Mesenchymal stem cell (in vitro differentiated cells and primary cell): ENCODE results near the gene CCDC174.

ENCODE experiments used
- DNase-seq: peaks from one replicate; pipeline ENCODE4 v3.0.0-alpha.2; 2013
- H2AFZ ChIP-seq: one replicate; pipeline ENCODE4 v1.6.1; 2013; ENCODE audit warnings: low read depth, mild to moderate bottlenecking, control low read depth, inconsistent platforms, low read length, moderate library complexity
- H2AK5ac ChIP-seq: 2 replicates; pipeline ENCODE4 v1.6.1; 2013; ENCODE audit warnings: low read length, moderate library complexity, mild to moderate bottlenecking, inconsistent platforms; ENCODE audit not compliant: severe bottlenecking
- H2BK120ac ChIP-seq: one replicate; pipeline ENCODE4 v1.6.1; 2013; ENCODE audit warnings: low read depth, mild to moderate bottlenecking, inconsistent platforms, low read length, moderate library complexity
- H2BK12ac ChIP-seq, 2 experiments: one replicate each; pipeline ENCODE4 v1.6.1; 2013; ENCODE audit warnings: inconsistent platforms in 2 of 2, low read length in 2 of 2, mild to moderate bottlenecking in 2 of 2, moderate library complexity in 2 of 2, control low read depth in 1 of 2
- H2BK15ac ChIP-seq: one replicate; pipeline ENCODE4 v1.6.1; 2013; ENCODE audit warnings: mild to moderate bottlenecking, low read depth, inconsistent platforms; ENCODE audit not compliant: poor library complexity, severe bottlenecking
- H2BK5ac ChIP-seq: 2 replicates; pipeline ENCODE4 v1.6.1; 2013; ENCODE audit warnings: low read depth, mild to moderate bottlenecking, low read length, control low read depth, inconsistent platforms; ENCODE audit not compliant: poor library complexity, severe bottlenecking
- H3K14ac ChIP-seq, 2 experiments: one replicate each; pipeline ENCODE4 v1.6.1; 2013; ENCODE audit warnings: inconsistent platforms in 2 of 2, low read length in 2 of 2, control low read depth in 1 of 2, mild to moderate bottlenecking in 1 of 2, moderate library complexity in 1 of 2
- H3K18ac ChIP-seq, 2 experiments: one replicate each; pipeline ENCODE4 v1.6.1; 2013; ENCODE audit warnings: inconsistent platforms in 2 of 2, low read length in 2 of 2, control low read depth in 1 of 2, low read depth in 1 of 2, mild to moderate bottlenecking in 1 of 2
- H3K23ac ChIP-seq, 2 experiments: one replicate each; pipeline ENCODE4 v1.6.1; 2013; ENCODE audit warnings: inconsistent platforms in 2 of 2, low read length in 2 of 2, mild to moderate bottlenecking in 2 of 2, moderate library complexity in 2 of 2, control low read depth in 1 of 2
- H3K27ac ChIP-seq: 2 replicates; pipeline ENCODE4 v1.5.1; 2013; ENCODE audit warnings: mild to moderate bottlenecking, moderate library complexity, low read length, control low read depth, inconsistent platforms; ENCODE audit not compliant: poor library complexity, severe bottlenecking
- H3K27me3 ChIP-seq, 2 experiments: 2 replicates each; pipeline versions ENCODE4 v1.6.1 to v1.7.0; 2013; ENCODE audit warnings: low read length in 2 of 2, mild to moderate bottlenecking in 2 of 2, moderate library complexity in 2 of 2, control low read depth in 1 of 2, inconsistent platforms in 1 of 2; ENCODE audit not compliant: control insufficient read depth in 1 of 2, insufficient read depth in 1 of 2
- H3K36me3 ChIP-seq, 2 experiments: 2 replicates each; pipeline versions ENCODE4 v1.6.1 to v1.7.0; 2013; ENCODE audit warnings: low read length in 2 of 2, control low read depth in 1 of 2, inconsistent platforms in 1 of 2, low read depth in 1 of 2, mild to moderate bottlenecking in 1 of 2; ENCODE audit not compliant: insufficient read depth in 2 of 2, control insufficient read depth in 1 of 2
- H3K4ac ChIP-seq, 2 experiments: one replicate each; pipeline ENCODE4 v1.6.1; 2013; ENCODE audit warnings: inconsistent platforms in 2 of 2, low read length in 2 of 2, mild to moderate bottlenecking in 2 of 2, moderate library complexity in 2 of 2, control low read depth in 1 of 2, low read depth in 1 of 2
- H3K4me1 ChIP-seq: 2 replicates; pipeline ENCODE4 v1.6.1; 2013; ENCODE audit warnings: low read depth, low read length, control low read depth; ENCODE audit not compliant: control insufficient read depth, insufficient read depth
- H3K4me2 ChIP-seq: 2 replicates; pipeline ENCODE4 v1.6.1; 2013; ENCODE audit warnings: low read length, mild to moderate bottlenecking, inconsistent platforms; ENCODE audit not compliant: poor library complexity, severe bottlenecking
- H3K4me3 ChIP-seq, 2 experiments: 2 replicates each; pipeline versions ENCODE4 v1.5.1 to v1.7.0; 2013; ENCODE audit warnings: low read length in 2 of 2, mild to moderate bottlenecking in 2 of 2, control low read depth in 1 of 2, low read depth in 1 of 2; ENCODE audit not compliant: insufficient read depth in 1 of 2
- H3K79me1 ChIP-seq: replicated peaks from 2 replicates; pipeline ENCODE4 v1.6.1; 2013; ENCODE audit warnings: mild to moderate bottlenecking, control low read depth, low read length, inconsistent platforms; ENCODE audit not compliant: poor library complexity, severe bottlenecking
- H3K9ac ChIP-seq: 2 replicates; pipeline ENCODE4 v1.7.0; 2013; ENCODE audit warnings: mild to moderate bottlenecking, low read length, moderate library complexity
- H3K9me3 ChIP-seq: 2 replicates; pipeline ENCODE4 v1.7.0; 2013; ENCODE audit warnings: mild to moderate bottlenecking, low read length; ENCODE audit not compliant: control insufficient read depth
- H4K8ac ChIP-seq: one replicate; pipeline ENCODE4 v1.6.1; 2013; ENCODE audit warnings: inconsistent platforms, mild to moderate bottlenecking, low read length, moderate library complexity
- H4K91ac ChIP-seq: one replicate; pipeline ENCODE4 v1.6.1; 2013; ENCODE audit warnings: mild to moderate bottlenecking, low read length, inconsistent platforms
- WGBS: methylation state at CpG from one replicate; pipeline ENCODE4 v1.1.7; 2013; ENCODE audit warnings: mixed read lengths; 5-methylcytosine and 5-hydroxymethylcytosine counted together

The CCDC174 gene

DNA sequence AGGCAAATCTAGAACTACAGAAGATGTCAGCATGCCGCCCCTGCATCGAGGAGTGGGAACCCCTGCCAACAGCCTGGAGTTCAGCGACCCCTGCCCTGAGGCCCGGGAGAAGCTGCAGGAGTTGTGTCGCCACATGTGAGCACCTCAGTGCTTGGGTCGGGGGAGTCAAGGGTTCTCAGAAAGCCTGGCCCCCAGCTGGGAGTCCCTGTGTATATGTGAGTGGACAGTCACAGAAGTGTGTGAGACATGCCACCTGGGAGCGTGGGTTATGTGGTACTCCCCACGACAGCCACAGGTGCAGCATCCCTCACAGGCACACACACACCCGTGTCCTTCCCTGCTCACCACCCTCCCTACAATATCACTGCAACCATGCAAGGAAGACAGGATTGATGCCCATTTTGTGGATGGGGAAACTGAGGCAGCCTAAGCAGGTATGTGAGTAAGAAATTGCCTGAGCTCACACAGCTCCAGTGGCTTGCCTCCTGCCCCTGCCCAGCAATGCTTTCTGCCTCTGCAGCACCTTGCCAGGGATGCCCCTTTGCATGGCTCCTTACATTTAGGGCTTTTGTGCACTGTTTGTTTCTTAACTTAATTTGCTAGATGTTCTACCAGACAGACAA is 51.7 kb downstream of the CCDC174 start:
- DNase-seq, result no peak
- Histone ChIP-seq H3K4me3 (no peak overlapping the region), H3K4me2 (no peak overlapping the region), H2AFZ (no peak overlapping the region), H3K36me3 (no peaks in the 10 kb centered on the region), H3K14ac (peak overlapping the region in 1 of 2 experiments; percentile 92), H2BK5ac (no peak overlapping the region), H4K8ac (no peak overlapping the region), H3K27me3 (no peaks in the 10 kb centered on the region), H2BK120ac (no peak overlapping the region), H2AK5ac (no peak overlapping the region), H3K4me1 (no peaks in the 10 kb centered on the region), H2BK15ac (no peak overlapping the region), H3K18ac (no peak overlapping the region), H3K9me3 (no peaks in the 10 kb centered on the region), H3K4ac (no peak overlapping the region), H3K9ac (no peak overlapping the region), H2BK12ac (no peak overlapping the region), H3K27ac (no peak overlapping the region), H4K91ac (no peak overlapping the region), H3K79me1 (no peaks in the 10 kb centered on the region), H3K23ac (peak overlapping the region in 1 of 2 experiments; percentile 51)
- WGBS, result 76% methylated on average over 7 of the region's 9 CpGs

DNA sequence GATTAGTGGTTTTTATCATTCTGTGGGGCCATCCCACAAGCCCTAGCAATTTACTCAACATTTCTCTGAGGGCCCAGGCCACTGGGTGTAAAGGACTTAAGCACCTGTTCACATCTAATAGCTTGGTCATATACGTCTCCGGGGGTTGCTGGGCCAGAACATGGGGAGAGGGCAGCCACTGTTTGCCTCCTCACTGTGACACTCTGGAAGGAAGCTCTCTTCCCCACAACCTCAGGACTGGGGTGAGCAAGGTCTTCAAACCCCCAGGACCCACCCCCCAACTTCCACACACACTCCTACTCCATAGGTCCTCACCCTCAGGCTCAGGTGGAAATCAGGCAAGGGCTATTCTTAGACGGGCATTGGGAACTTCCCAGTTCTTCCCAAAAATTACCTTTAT is 52.2 kb downstream of the CCDC174 start:
- DNase-seq, result no peak
- H3K36me3 ChIP-seq, result no peaks in the 10 kb centered on the region
- no peaks in the 10 kb centered on the region for H3K9me3 ChIP-seq
- no peaks in the 10 kb centered on the region for H3K27me3 ChIP-seq
- H2AFZ ChIP-seq, result no peak overlapping the region
- no peak overlapping the region for H3K4me2 ChIP-seq
- H2AK5ac ChIP-seq, result no peak overlapping the region
- H4K91ac ChIP-seq, result no peak overlapping the region
- H3K4me1 ChIP-seq, result no peaks in the 10 kb centered on the region
- H2BK120ac ChIP-seq, result no peak overlapping the region
- 100% methylated on average over 3 of the region's 3 CpGs for WGBS
- no peak overlapping the region for H3K9ac ChIP-seq
- H2BK15ac ChIP-seq, result no peak overlapping the region
- no peak overlapping the region for H3K4me3 ChIP-seq
- no peak overlapping the region for H3K4ac ChIP-seq
- no peak overlapping the region for H2BK12ac ChIP-seq
- no peaks in the 10 kb centered on the region for H3K79me1 ChIP-seq
- no peak overlapping the region for H3K18ac ChIP-seq
- H3K14ac ChIP-seq, result no peak overlapping the region
- H2BK5ac ChIP-seq, result no peak overlapping the region
- no peak overlapping the region for H4K8ac ChIP-seq
- H3K27ac ChIP-seq, result no peak overlapping the region
- H3K23ac ChIP-seq, result no peak overlapping the region

DNA sequence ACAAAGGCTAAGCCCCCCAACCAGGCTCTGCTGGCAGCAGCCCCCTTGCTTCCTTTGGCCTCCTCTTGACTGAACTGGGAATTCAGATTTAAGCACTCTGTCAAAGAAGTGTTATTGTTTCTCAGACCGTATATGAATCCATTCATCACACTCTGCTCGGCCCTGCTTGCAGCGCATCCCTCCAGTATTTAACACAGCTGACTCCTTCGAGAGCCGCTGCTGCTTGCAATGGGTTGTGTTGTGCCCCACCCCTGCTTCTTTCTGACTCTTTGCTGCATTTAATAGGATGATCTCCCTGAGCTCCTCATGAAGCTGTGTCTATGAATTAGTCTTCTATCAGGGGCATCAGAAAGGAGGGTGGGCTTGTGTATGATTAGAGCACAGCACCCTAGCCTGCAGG is 54.5 kb downstream of the CCDC174 start:
- no peak overlapping the region for H3K23ac ChIP-seq
- H3K79me1 ChIP-seq, result no peaks in the 10 kb centered on the region
- H2BK120ac ChIP-seq, result no peak overlapping the region
- 74% methylated on average over 5 of the region's 5 CpGs for WGBS
- H3K27ac ChIP-seq, result no peak overlapping the region
- DNase-seq, result no peak
- H3K18ac ChIP-seq, result no peak overlapping the region
- no peak overlapping the region for H4K91ac ChIP-seq
- H3K4me3 ChIP-seq, result no peak overlapping the region
- H3K4me1 ChIP-seq, result no peaks in the 10 kb centered on the region
- no peak overlapping the region for H3K9ac ChIP-seq
- H3K14ac ChIP-seq, result no peak overlapping the region
- H2BK12ac ChIP-seq, result no peak overlapping the region
- no peaks in the 10 kb centered on the region for H3K27me3 ChIP-seq
- no peaks in the 10 kb centered on the region for H3K9me3 ChIP-seq
- no peak overlapping the region for H2BK15ac ChIP-seq
- no peak overlapping the region for H4K8ac ChIP-seq
- no peak overlapping the region for H3K4me2 ChIP-seq
- no peak overlapping the region for H2BK5ac ChIP-seq
- H3K36me3 ChIP-seq, result no peaks in the 10 kb centered on the region
- H3K4ac ChIP-seq, result no peak overlapping the region
- H2AFZ ChIP-seq, result no peak overlapping the region
- no peak overlapping the region for H2AK5ac ChIP-seq

DNA sequence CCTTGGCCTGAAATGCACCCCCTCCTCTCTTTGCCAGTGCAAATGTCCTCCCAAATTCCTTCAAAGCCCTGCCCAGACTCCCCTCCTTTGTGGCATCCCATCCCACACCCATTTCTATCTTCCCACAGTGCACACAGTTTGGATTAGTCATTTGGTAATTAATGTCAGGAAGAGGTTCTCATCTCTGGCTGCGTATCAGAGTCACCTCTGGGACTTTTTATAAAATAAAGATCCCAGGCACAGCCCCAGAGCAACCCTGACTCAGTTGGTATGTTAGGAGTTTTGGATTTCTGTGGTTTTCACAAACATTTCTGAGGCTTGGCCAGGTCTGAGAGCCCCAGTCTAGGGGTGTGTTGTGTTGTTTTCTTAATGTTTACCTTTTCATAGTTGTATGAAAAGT is 65.0 kb downstream of the CCDC174 start:
- no peak overlapping the region for H3K27ac ChIP-seq
- H3K9me3 ChIP-seq, result peaks cover 15% of the 10 kb centered on the region
- H3K36me3 ChIP-seq, result no peaks in the 10 kb centered on the region
- no peak overlapping the region for H2BK12ac ChIP-seq
- H2BK5ac ChIP-seq, result no peak overlapping the region
- no peak overlapping the region for H3K4ac ChIP-seq
- H3K18ac ChIP-seq, result no peak overlapping the region
- H3K79me1 ChIP-seq, result no peaks in the 10 kb centered on the region
- no peak overlapping the region for H3K14ac ChIP-seq
- no peak overlapping the region for H4K91ac ChIP-seq
- no peak overlapping the region for H2BK15ac ChIP-seq
- H4K8ac ChIP-seq, result no peak overlapping the region
- H2AFZ ChIP-seq, result no peak overlapping the region
- no peak overlapping the region for H3K9ac ChIP-seq
- H2BK120ac ChIP-seq, result no peak overlapping the region
- peaks cover 0 to 9% of the 10 kb centered on the region in 2 experiments for H3K27me3 ChIP-seq
- no peak overlapping the region for H3K4me3 ChIP-seq
- DNase-seq, result no peak
- H3K4me1 ChIP-seq, result no peaks in the 10 kb centered on the region
- no peak overlapping the region for H3K4me2 ChIP-seq
- no peak overlapping the region for H2AK5ac ChIP-seq
- WGBS, result no CpG with 5 or more reads among the region's 1 CpG
- no peak overlapping the region for H3K23ac ChIP-seq
